ENCODE results near the gene RPL21. TPM values are rescaled to one million over a fixed set of nuclear protein-coding genes. Genes with fewer than 3 reads are reported as not detected.
"Not testable (repeated sequence)": the region's sequence is repeated elsewhere in the genome, so short reads cannot be mapped to it uniquely, and the experiment has no call there.

Gene RPL21
- 533 and 833 TPM in 2 replicates for total RNA-seq

GRCh38 chr13:27251166-27252091, at the start of gene RPL21:
Gene RPL21 (plus strand): TSS chr13:27251558. CDS start chr13:27253777, 2,219 bp downstream.
- DNase-seq (ENCODE audit: low read depth, low spot score), result peak; percentile 92

- DNase-seq (ENCODE audit: low read depth, low spot score), result no peak
Observed at GRCh38 chr13:27201661-27202060, 49.7 kb upstream of the RPL21 start.

GRCh38 chr13:27203186-27203585, 48.2 kb upstream of the RPL21 start:
- DNase-seq (ENCODE audit: low read depth, low spot score), result no peak

- DNase-seq (ENCODE audit: low read depth, low spot score), result no peak
Observed at GRCh38 chr13:27203854-27204253, 47.5 kb upstream of the RPL21 start.

- no peak for DNase-seq (ENCODE audit: low read depth, low spot score)
Observed at GRCh38 chr13:27208514-27208913, 42.8 kb upstream of the RPL21 start.

GRCh38 chr13:27211271-27211670, 40.1 kb upstream of the RPL21 start:
- no peak for DNase-seq (ENCODE audit: low read depth, low spot score)

GRCh38 chr13:27211771-27212364, 39.5 kb upstream of the RPL21 start:
- no peak for DNase-seq (ENCODE audit: low read depth, low spot score)

GRCh38 chr13:27213386-27213785, 38.0 kb upstream of the RPL21 start:
- DNase-seq (ENCODE audit: low read depth, low spot score), result not testable (repeated sequence)

- DNase-seq (ENCODE audit: low read depth, low spot score), result not testable (repeated sequence)
Observed at GRCh38 chr13:27217791-27218190, 33.6 kb upstream of the RPL21 start.

GRCh38 chr13:27218861-27219260, 32.5 kb upstream of the RPL21 start:
- not testable (repeated sequence) for DNase-seq (ENCODE audit: low read depth, low spot score)

- no peak for DNase-seq (ENCODE audit: low read depth, low spot score)
Observed at GRCh38 chr13:27219611-27220010, 31.7 kb upstream of the RPL21 start.

- DNase-seq (ENCODE audit: low read depth, low spot score), result not testable (repeated sequence)
Observed at GRCh38 chr13:27222100-27222499, 29.3 kb upstream of the RPL21 start.

- no peak for DNase-seq (ENCODE audit: low read depth, low spot score)
Observed at GRCh38 chr13:27226991-27227390, 24.4 kb upstream of the RPL21 start.

GRCh38 chr13:27228131-27228530, 23.2 kb upstream of the RPL21 start:
- no peak for DNase-seq (ENCODE audit: low read depth, low spot score)

- no peak for DNase-seq (ENCODE audit: low read depth, low spot score)
Observed at GRCh38 chr13:27229642-27230041, 21.7 kb upstream of the RPL21 start.

GRCh38 chr13:27233964-27234363, 17.4 kb upstream of the RPL21 start:
- DNase-seq (ENCODE audit: low read depth, low spot score), result no peak

GRCh38 chr13:27236478-27236877, 14.9 kb upstream of the RPL21 start:
- no peak for DNase-seq (ENCODE audit: low read depth, low spot score)

- DNase-seq (ENCODE audit: low read depth, low spot score), result no peak
Observed at GRCh38 chr13:27242702-27243101, 8.7 kb upstream of the RPL21 start.

- DNase-seq (ENCODE audit: low read depth, low spot score), result no peak
Observed at GRCh38 chr13:27245610-27246009, 5.7 kb upstream of the RPL21 start.

- no peak for DNase-seq (ENCODE audit: low read depth, low spot score)
Observed at GRCh38 chr13:27250833-27251165, 559 bp upstream of the RPL21 start.

- DNase-seq (ENCODE audit: low read depth, low spot score), result no peak
Observed at GRCh38 chr13:27252467-27252866, 1.1 kb downstream of the RPL21 start.

- no peak for DNase-seq (ENCODE audit: low read depth, low spot score)
Observed at GRCh38 chr13:27257233-27257568, 5.8 kb downstream of the RPL21 start.

- DNase-seq (ENCODE audit: low read depth, low spot score), result no peak
Observed at GRCh38 chr13:27257648-27258253, 6.4 kb downstream of the RPL21 start.
